Measurements from ENCODE around the gene LRRC66. TPM values are rescaled to one million over a fixed set of nuclear protein-coding genes. Genes with fewer than 3 reads are reported as not detected.

Gene LRRC66
- 1 to 10 TPM in 1 of 4 donors, under 1 TPM in 1, not detected in 2; 0.90 to 1.5 TPM for total RNA-seq

GRCh38 chr4:52019936-52020657 lies at the start of gene LRRC66:
LRRC66 (minus strand) TSS chr4:52020363; CDS start chr4:52017613, 2,750 bp downstream.
- DNase-seq = no peak
- Histone ChIP-seq H3K4me3 (no peak within 1 kb of the TSS), H3K27me3 (no peaks in the 10 kb centered on the region), H3K9me3 (no peaks in the 10 kb centered on the region), H3K36me3 (no peaks in the 10 kb centered on the region), H3K27ac (no peak within 1 kb of the TSS), H3K4me1 (no peaks in the 10 kb centered on the region)
- intact Hi-C loops (cut with DNase I; ENCODE audit: low total_unique reads) = no loop called here
- no peak for TF ChIP-seq CTCF (IDR thresholded peaks at IDR 0.05)
- TF ChIP-seq POLR2A (IDR thresholded peaks at IDR 0.05) = no peak

GRCh38 chr4:52069571-52069970 lies 49.4 kb upstream of the LRRC66 start:
- intact Hi-C loops (cut with DNase I; ENCODE audit: low total_unique reads) = no loop called here

GRCh38 chr4:52059372-52059771 lies 39.2 kb upstream of the LRRC66 start:
- DNase-seq = peak in 1 of 2 donors; percentile 25
- Histone ChIP-seq H3K9me3 (no peaks in the 10 kb centered on the region), H3K36me3 (no peaks in the 10 kb centered on the region), H3K4me1 (no peaks in the 10 kb centered on the region), H3K4me3 (no peak overlapping the region), H3K27ac (peak overlapping the region in 1 of 2 donors; percentile 29), H3K27me3 (no peaks in the 10 kb centered on the region)
- intact Hi-C loops (cut with DNase I; ENCODE audit: low total_unique reads) = no loop called here
- TF ChIP-seq POLR2A (IDR thresholded peaks at IDR 0.05) = no peak
- TF ChIP-seq CTCF (IDR thresholded peaks at IDR 0.05) = no peak

More at GRCh38 chr4:52069571-52069970, 49.4 kb upstream of the LRRC66 start:
- H3K9me3 ChIP-seq = no peaks in the 10 kb centered on the region
- no peak for TF ChIP-seq CTCF (IDR thresholded peaks at IDR 0.05)
- TF ChIP-seq POLR2A (IDR thresholded peaks at IDR 0.05) = no peak
- H3K4me1 ChIP-seq = no peaks in the 10 kb centered on the region
- no peaks in the 10 kb centered on the region for H3K27me3 ChIP-seq
- H3K4me3 ChIP-seq = no peak overlapping the region
- no peaks in the 10 kb centered on the region for H3K36me3 ChIP-seq
- no peak for DNase-seq
- no peak overlapping the region for H3K27ac ChIP-seq

- no peak for DNase-seq
- intact Hi-C loops (cut with DNase I; ENCODE audit: low total_unique reads) = no loop called here
- Histone ChIP-seq H3K4me3 (no peak overlapping the region), H3K9me3 (no peaks in the 10 kb centered on the region), H3K36me3 (no peaks in the 10 kb centered on the region), H3K27ac (no peak overlapping the region), H3K4me1 (no peaks in the 10 kb centered on the region), H3K27me3 (no peaks in the 10 kb centered on the region)
- TF ChIP-seq CTCF (IDR thresholded peaks at IDR 0.05) (no peak), POLR2A (IDR thresholded peaks at IDR 0.05) (no peak)
Observed at GRCh38 chr4:52058275-52058674, 38.1 kb upstream of the LRRC66 start.

GRCh38 chr4:52057196-52057595 lies 37.0 kb upstream of the LRRC66 start:
- Histone ChIP-seq H3K27me3 (no peaks in the 10 kb centered on the region), H3K9me3 (no peaks in the 10 kb centered on the region), H3K27ac (no peak overlapping the region), H3K36me3 (no peaks in the 10 kb centered on the region), H3K4me1 (no peaks in the 10 kb centered on the region), H3K4me3 (no peak overlapping the region)
- intact Hi-C loops (cut with DNase I; ENCODE audit: low total_unique reads) = no loop called here
- TF ChIP-seq POLR2A (IDR thresholded peaks at IDR 0.05) = no peak
- no peak for TF ChIP-seq CTCF (IDR thresholded peaks at IDR 0.05)
- DNase-seq = no peak

All from uterus (tissue), 4 donors.